H1 (cell line): ENCODE data around the gene GPT2. TPM values are rescaled to one million over a fixed set of nuclear protein-coding genes. Genes with fewer than 3 reads are reported as not detected.

Experiments
- CTCF ChIA-PET: fragments of 300-600 bp; sonication (Branson Sonifier 250); formaldehyde crosslinking; loops from one replicate; lab custom pipeline; 2021; ENCODE audit not compliant: partially characterized antibody; lab: Charles Lee
- POLR2A ChIA-PET: fragments of 300-600 bp; sonication (Branson Sonifier 250); formaldehyde crosslinking; loops from one replicate; lab custom pipeline; 2021; ENCODE audit warnings: inconsistent platforms; ENCODE audit not compliant: partially characterized antibody; lab: Charles Lee
- DNase-seq, 2 experiments: peaks; one replicate each; pipeline versions ENCODE4 v3.0.0 to v3.0.0-alpha.2; 2010 to 2022; ENCODE audit warnings: low spot score in 2 of 2, low read depth in 1 of 2, mixed read lengths in 1 of 2
- FAIRE-seq: peaks from 2 replicates; lab custom pipeline; 2011; peaks lifted over from hg19 to GRCh38; lab: Jason Lieb, UNC
- H2AFZ ChIP-seq: 2 replicates; pipeline ENCODE4 v1.8.1; 2012; ENCODE audit warnings: low read length, inconsistent platforms
- H2AK5ac ChIP-seq: 2 replicates; pipeline ENCODE4 v1.6.1; 2013; ENCODE audit warnings: low read depth, low read length
- H2BK120ac ChIP-seq: replicated peaks from 2 replicates; pipeline ENCODE3; 2013; ENCODE audit warnings: low read depth, low read length, inconsistent platforms
- H2BK12ac ChIP-seq: 2 replicates; pipeline ENCODE4 v1.6.1; 2013; ENCODE audit warnings: low read depth, low read length
- H2BK15ac ChIP-seq: 2 replicates; pipeline ENCODE4 v1.6.1; 2013; ENCODE audit warnings: low read length
- H2BK20ac ChIP-seq: 2 replicates; pipeline ENCODE4 v1.6.1; 2013; ENCODE audit warnings: low read length
- H2BK5ac ChIP-seq: 2 replicates; pipeline ENCODE4 v1.6.1; 2013; ENCODE audit warnings: low read depth, low read length
- H3K14ac ChIP-seq: 2 replicates; pipeline ENCODE4 v1.6.1; 2013; ENCODE audit warnings: inconsistent platforms; ENCODE audit not compliant: insufficient read length
- H3K18ac ChIP-seq: 2 replicates; pipeline ENCODE4 v1.6.1; 2013; ENCODE audit warnings: low read length; ENCODE audit errors: extremely low read depth
- H3K23ac ChIP-seq: 2 replicates; pipeline ENCODE4 v1.6.1; 2013; ENCODE audit warnings: inconsistent platforms; ENCODE audit not compliant: insufficient read length
- H3K23me2 ChIP-seq: 2 replicates; pipeline ENCODE4 v1.6.1; 2013; ENCODE audit warnings: low read depth, low read length
- H3K27ac ChIP-seq: 2 replicates; pipeline ENCODE4 v1.6.1; 2011; ENCODE audit warnings: low read depth, low read length, inconsistent platforms
- H3K27me3 ChIP-seq, 4 experiments: replicated peaks in 1 of 4; 1 replicate in 1 of 4; 2 replicates in 3 of 4; pipeline versions ENCODE4 v1.6.1 to v1.8.1; 2011 to 2013; ENCODE audit warnings: low read length in 3 of 4, mild to moderate bottlenecking in 3 of 4, inconsistent platforms in 2 of 4, mixed read lengths in 2 of 4, moderate library complexity in 1 of 4; ENCODE audit not compliant: control insufficient read depth in 3 of 4, insufficient read depth in 3 of 4; ENCODE audit errors: extremely low read depth in 1 of 4
- H3K36me3 ChIP-seq, 4 experiments: 2 replicates each; pipeline versions ENCODE4 v1.6.1 to v1.8.1; 2011 to 2013; ENCODE audit warnings: mild to moderate bottlenecking in 4 of 4, low read length in 3 of 4, moderate library complexity in 2 of 4, control low read depth in 1 of 4, inconsistent platforms in 1 of 4; ENCODE audit not compliant: insufficient read depth in 4 of 4, control insufficient read depth in 2 of 4
- H3K4ac ChIP-seq: replicated peaks from 2 replicates; pipeline ENCODE3; 2013; ENCODE audit warnings: low read length, low read depth, mixed read lengths, inconsistent platforms; ENCODE audit not compliant: insufficient read length
- H3K4me1 ChIP-seq, 4 experiments: replicated peaks in 1 of 4; 1 replicate in 1 of 4; 2 replicates in 3 of 4; pipeline versions ENCODE4 v1.6.1 to v1.8.1; 2011 to 2013; ENCODE audit warnings: low read length in 3 of 4, inconsistent platforms in 2 of 4, mixed read lengths in 1 of 4; ENCODE audit not compliant: insufficient read depth in 4 of 4, control insufficient read depth in 3 of 4
- H3K4me2 ChIP-seq, 2 experiments: 2 replicates each; pipeline versions ENCODE4 v1.6.1 to v1.8.1; 2011 to 2013; ENCODE audit warnings: low read depth in 2 of 2, low read length in 2 of 2, control low read depth in 1 of 2, inconsistent platforms in 1 of 2, mild to moderate bottlenecking in 1 of 2; ENCODE audit not compliant: insufficient read depth in 1 of 2
- H3K4me3 ChIP-seq, 4 experiments: fragments of 200-600, 300-600 bp in 1 of 4; sonication (generic), shearing (Covaris generic), sonication (Bioruptor Twin) in 1 of 4; 2 replicates each; pipeline versions ENCODE4 v1.5.1 to v1.8.1; 2011 to 2016; ENCODE audit warnings: low read length in 4 of 4, low read depth in 3 of 4, control low read depth in 2 of 4, inconsistent platforms in 2 of 4, mild to moderate bottlenecking in 2 of 4, mixed read lengths in 1 of 4, moderate library complexity in 1 of 4; ENCODE audit not compliant: insufficient read depth in 2 of 4; ENCODE audit errors: extremely low read depth in 1 of 4
- H3K56ac ChIP-seq: replicated peaks from 2 replicates; pipeline ENCODE3; 2013; ENCODE audit warnings: low read depth, mild to moderate bottlenecking, mixed read lengths, low read length, inconsistent platforms; ENCODE audit not compliant: insufficient read length
- H3K79me1 ChIP-seq: 2 replicates; pipeline ENCODE4 v1.6.1; 2013; ENCODE audit warnings: low read depth, low read length, control low read depth
- H3K79me2 ChIP-seq, 2 experiments: 2 replicates each; pipeline versions ENCODE4 v1.6.1 to v1.8.1; 2012 to 2013; ENCODE audit warnings: low read length in 2 of 2, mild to moderate bottlenecking in 2 of 2, inconsistent platforms in 1 of 2; ENCODE audit not compliant: insufficient read depth in 2 of 2, control insufficient read depth in 1 of 2
- H3K9ac ChIP-seq, 4 experiments: replicated peaks in 1 of 4; 1 replicate in 1 of 4; 2 replicates in 3 of 4; pipeline versions ENCODE4 v1.6.1 to v1.8.1; 2011 to 2013; ENCODE audit warnings: low read depth in 3 of 4, low read length in 3 of 4, control low read depth in 2 of 4, mild to moderate bottlenecking in 2 of 4, moderate library complexity in 2 of 4, inconsistent platforms in 1 of 4; ENCODE audit errors: extremely low read depth in 1 of 4
- H3K9me3 ChIP-seq, 2 experiments: 2 replicates each; pipeline versions ENCODE4 v1.6.1 to v1.8.1; 2012 to 2013; ENCODE audit warnings: mild to moderate bottlenecking in 2 of 2, moderate library complexity in 2 of 2, control low read depth in 1 of 2, inconsistent platforms in 1 of 2, low read depth in 1 of 2, low read length in 1 of 2, mixed read lengths in 1 of 2; ENCODE audit not compliant: insufficient read depth in 2 of 2
- H4K20me1 ChIP-seq, 2 experiments: replicated peaks in 1 of 2; 2 replicates each; pipeline versions ENCODE3 to v1.8.1; 2011 to 2013; ENCODE audit warnings: inconsistent platforms in 2 of 2, low read length in 2 of 2, mild to moderate bottlenecking in 1 of 2; ENCODE audit not compliant: insufficient read depth in 2 of 2, control insufficient read depth in 1 of 2
- H4K5ac ChIP-seq: 2 replicates; pipeline ENCODE4 v1.6.1; 2013; ENCODE audit warnings: low read length, low read depth, mixed read lengths, inconsistent platforms; ENCODE audit not compliant: insufficient read length
- H4K8ac ChIP-seq: 2 replicates; pipeline ENCODE4 v1.8.0; 2013; ENCODE audit warnings: mild to moderate bottlenecking, moderate library complexity, low read length, inconsistent platforms; ENCODE audit not compliant: insufficient read depth; ENCODE audit errors: extremely low read depth
- H4K91ac ChIP-seq: replicated peaks from 2 replicates; pipeline ENCODE3; 2013; ENCODE audit warnings: low read length, mixed read lengths, inconsistent platforms; ENCODE audit not compliant: insufficient read length
- BCL11A ChIP-seq, 2 experiments: IDR thresholded peaks; one replicate each; pipeline ENCODE4 v1.6.1; 2011; ENCODE audit warnings: low read depth in 2 of 2, low read length in 2 of 2, mild to moderate bottlenecking in 2 of 2
- GTF2F1 ChIP-seq: IDR thresholded peaks from 2 replicates; pipeline ENCODE4 v1.6.1; 2012; ENCODE audit warnings: low read depth, low read length, improper control_type of control experiment, borderline replicate concordance
- TAF1 ChIP-seq: IDR thresholded peaks from 2 replicates; pipeline ENCODE4 v1.6.1; 2011; ENCODE audit warnings: mild to moderate bottlenecking, low read depth, low read length
- TBP ChIP-seq: IDR thresholded peaks from 2 replicates; pipeline ENCODE4 v1.6.1; 2011; ENCODE audit warnings: low read depth, low read length, improper control_type of control experiment
- YY1 ChIP-seq: IDR thresholded peaks from 2 replicates; pipeline ENCODE4 v1.6.1; 2011; ENCODE audit warnings: low read depth, mild to moderate bottlenecking, low read length
- WGBS, 2 experiments: shearing (Covaris generic) in 1 of 2; methylation state at CpG; one replicate each; pipeline versions ENCODE4 v1.1.6 to v1.1.7; 2013 to 2015; ENCODE audit warnings: low lambda C conversion rate in 2 of 2, mixed read lengths in 2 of 2, inconsistent platforms in 1 of 2, low coverage in 1 of 2, missing lambda C conversion rate in 1 of 2; ENCODE audit not compliant: insufficient replicate concordance in 2 of 2, insufficient coverage in 1 of 2, insufficient read length in 1 of 2; ENCODE audit errors: extremely low coverage in 1 of 2, missing lambda C conversion rate in 1 of 2; 5-methylcytosine and 5-hydroxymethylcytosine counted together
- polyA plus RNA-seq, 7 experiments: library from polyadenylated mRNA; depleted of rRNA in 3 of 7; stranded (reverse) in 5 of 7; unstranded in 2 of 7; fragments of >200 nt in 5 of 7; fragments of 200-250 nt in 2 of 7; gene quantifications; 1 replicate in 5 of 7; 2 replicates in 1 of 7; 4 replicates in 1 of 7; pipeline versions ENCODE4 v1.2.1 to v1.2.3, GENCODE V29; 2011 to 2013; ENCODE audit warnings: missing spikeins in 2 of 7, mixed read lengths in 2 of 7
- total RNA-seq: library from RNA; stranded (reverse); fragmentation: NEBNext Ultra II Directional; extraction: Animal tissue kit (Norgen Biotek cat#: 25700); gene quantifications from 2 replicates; pipeline ENCODE4 v1.2.1, GENCODE V29; 2021
- TF ChIP-seq, protein P1 (sequence below): IDR thresholded peaks from 2 replicates; pipeline ENCODE4 v1.6.1; 2011; ENCODE audit warnings: low read depth, mild to moderate bottlenecking, low read length; ENCODE audit not compliant: insufficient read depth

The GPT2 gene
- total and polyA plus RNA-seq, 2 of the 8 experiments (the other 6 are each of a cell fraction or from before 2014, with no cell fraction given): 71.6 to 94.1 TPM

DNA sequence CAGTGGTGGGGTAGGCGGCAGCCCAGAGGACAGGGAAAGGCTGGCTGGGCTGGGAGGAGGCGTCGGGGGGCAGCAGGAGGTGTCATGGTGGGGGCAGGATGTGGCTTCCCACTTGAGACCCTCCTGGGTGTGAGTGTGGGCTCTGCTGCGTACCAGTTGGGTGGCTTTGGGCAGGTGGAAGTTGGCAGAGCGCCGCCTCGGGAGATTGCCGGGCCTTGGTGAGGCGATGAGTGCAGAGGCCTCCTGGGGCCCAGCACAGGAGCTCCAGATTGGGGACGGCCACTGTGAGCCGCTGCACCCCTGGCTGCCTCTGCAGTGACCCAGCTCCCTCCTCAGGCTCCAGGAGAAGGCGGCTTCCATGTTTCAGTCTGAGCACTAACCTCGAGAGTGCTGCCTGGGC is 13.8 kb downstream of the GPT2 start:
- no peak overlapping the region for H2BK120ac ChIP-seq
- DNase-seq (no peak), FAIRE-seq (no peak)
- 0 out of 2 replicates have a peak overlapping the region, but pooled peaks have one; percentile 27 for H3K27ac ChIP-seq
- no peak overlapping the region for H3K9ac ChIP-seq
- H2BK20ac ChIP-seq: no peak overlapping the region
- H4K8ac ChIP-seq: 0 out of 2 replicates have a peak overlapping the region, but pooled peaks have one; percentile 36
- no peak overlapping the region for H3K4me2 ChIP-seq
- no peak overlapping the region for H4K91ac ChIP-seq
- H3K79me2 ChIP-seq: peaks cover 9 to 49% of the 10 kb centered on the region in 2 experiments
- H4K5ac ChIP-seq: no peak overlapping the region
- H3K4ac ChIP-seq: peak overlapping the region; percentile 38
- no peaks in the 10 kb centered on the region for H3K9me3 ChIP-seq
- H3K23me2 ChIP-seq: no peaks in the 10 kb centered on the region
- no peak overlapping the region for H3K23ac ChIP-seq
- POLR2A ChIA-PET: interaction anchor here (12.5 to 22.7 kb wide), 3 partner anchors 12 to 27 kb away, joined by 153 to 580 read pairs (median 321); partner anchors contain the start of gene GPT2
- no peak overlapping the region for H3K18ac ChIP-seq
- no peak overlapping the region for H3K14ac ChIP-seq
- H3K4me3 ChIP-seq: no peak overlapping the region
- no peak overlapping the region for H2BK12ac ChIP-seq
- H3K4me1 ChIP-seq: peaks cover 0 to 7% (median 0%) of the 10 kb centered on the region in 4 experiments; a peak in 2 of 7 replicates
- no peak overlapping the region for H2AFZ ChIP-seq
- 91% methylated on average over 12 of the region's 13 CpGs; no CpG with 5 or more reads in 1 of the 2 experiments for WGBS, 2 experiments
- CTCF ChIA-PET: interaction anchor here (0.6 to 2.0 kb wide), 5 partner anchors 10 to 1267 kb away, joined by 3 to 7 read pairs (median 6); no protein-coding TSS in a partner anchor
- no peaks in the 10 kb centered on the region for H3K27me3 ChIP-seq
- H3K56ac ChIP-seq: no peak overlapping the region
- H4K20me1 ChIP-seq: peaks cover 18 to 19% of the 10 kb centered on the region in 2 experiments
- H2BK15ac ChIP-seq: no peak overlapping the region
- no peak overlapping the region for H2AK5ac ChIP-seq
- H3K36me3 ChIP-seq: peaks cover 7 to 51% (median 23%) of the 10 kb centered on the region in 4 experiments; a peak in 6 of 8 replicates
- peaks cover 14% of the 10 kb centered on the region for H3K79me1 ChIP-seq
- TF ChIP-seq BCL11A (IDR thresholded peaks at IDR 0.05; ENCODE audit: low read depth in 2 of 2, low read length in 2 of 2) (no peak), GTF2F1 (no peak), TAF1 (no peak), YY1 (no peak), TBP (no peak)
- TF ChIP-seq, protein P1, sequence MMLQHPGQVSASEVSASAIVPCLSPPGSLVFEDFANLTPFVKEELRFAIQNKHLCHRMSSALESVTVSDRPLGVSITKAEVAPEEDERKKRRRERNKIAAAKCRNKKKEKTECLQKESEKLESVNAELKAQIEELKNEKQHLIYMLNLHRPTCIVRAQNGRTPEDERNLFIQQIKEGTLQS: no peak
- TF ChIP-seq, all 59 proteins: peak for 0
- no peak overlapping the region; the same call in 1 of the 2 replicates for H2BK5ac ChIP-seq
